DOHH2 (cell line): ENCODE results near the gene PDHX.

Experiments used
- EZH2phosphoT487 ChIP-seq: fragments of 200-600 bp; sonication (generic); IDR thresholded peaks from 2 replicates; pipeline ENCODE4 v1.6.1; 2017; ENCODE audit warnings: borderline replicate concordance, mild to moderate bottlenecking, antibody characterized with exemption, low read length, moderate library complexity, mixed read lengths
- TF ChIP-seq, protein P1 (sequence below): fragments of 200-600 bp; sonication (generic); IDR thresholded peaks from one replicate; pipeline ENCODE4 v1.5.1; 2014; ENCODE audit warnings: antibody characterized with exemption, mild to moderate bottlenecking, low read depth, low read length; ENCODE audit not compliant: poor library complexity, severe bottlenecking

DNA sequence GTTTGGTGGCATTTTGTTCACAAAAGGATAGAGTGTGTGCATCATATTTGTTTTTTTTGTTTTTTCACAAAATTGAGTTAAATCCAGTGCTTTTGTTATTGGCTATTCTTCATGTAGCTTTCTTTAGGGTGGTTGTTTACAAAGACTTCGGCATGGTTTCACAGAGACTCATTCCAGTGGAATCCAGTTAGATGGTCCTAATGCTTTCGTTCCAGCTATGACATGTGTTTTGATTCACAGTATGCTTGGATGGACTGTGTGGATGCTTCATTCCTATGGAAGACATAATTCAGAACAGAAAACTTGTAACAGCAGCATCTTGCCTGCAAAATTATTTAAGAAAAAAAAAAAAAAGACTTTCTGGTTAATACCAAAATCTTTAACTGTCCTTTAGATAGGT lies 97.9 kb downstream of the PDHX start:
- TF ChIP-seq, protein P1, sequence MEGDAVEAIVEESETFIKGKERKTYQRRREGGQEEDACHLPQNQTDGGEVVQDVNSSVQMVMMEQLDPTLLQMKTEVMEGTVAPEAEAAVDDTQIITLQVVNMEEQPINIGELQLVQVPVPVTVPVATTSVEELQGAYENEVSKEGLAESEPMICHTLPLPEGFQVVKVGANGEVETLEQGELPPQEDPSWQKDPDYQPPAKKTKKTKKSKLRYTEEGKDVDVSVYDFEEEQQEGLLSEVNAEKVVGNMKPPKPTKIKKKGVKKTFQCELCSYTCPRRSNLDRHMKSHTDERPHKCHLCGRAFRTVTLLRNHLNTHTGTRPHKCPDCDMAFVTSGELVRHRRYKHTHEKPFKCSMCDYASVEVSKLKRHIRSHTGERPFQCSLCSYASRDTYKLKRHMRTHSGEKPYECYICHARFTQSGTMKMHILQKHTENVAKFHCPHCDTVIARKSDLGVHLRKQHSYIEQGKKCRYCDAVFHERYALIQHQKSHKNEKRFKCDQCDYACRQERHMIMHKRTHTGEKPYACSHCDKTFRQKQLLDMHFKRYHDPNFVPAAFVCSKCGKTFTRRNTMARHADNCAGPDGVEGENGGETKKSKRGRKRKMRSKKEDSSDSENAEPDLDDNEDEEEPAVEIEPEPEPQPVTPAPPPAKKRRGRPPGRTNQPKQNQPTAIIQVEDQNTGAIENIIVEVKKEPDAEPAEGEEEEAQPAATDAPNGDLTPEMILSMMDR = no peak
- no peak for TF ChIP-seq EZH2phosphoT487
